Stimulated activated CD4-positive, alpha-beta T cell treated with anti-CD3 and anti-CD28 coated beads, TNF-alpha, amount 100 ng/mL, for 1 hour (primary cell): ENCODE results near the gene POPDC2.

Source experiments
- DNase-seq, 3 donors: peaks; one replicate each; pipeline ENCODE4 v3.0.0-alpha.2; 2020; ENCODE audit warnings: low read depth in 3 of 3, low spot score in 1 of 3

Gene POPDC2

DNA sequence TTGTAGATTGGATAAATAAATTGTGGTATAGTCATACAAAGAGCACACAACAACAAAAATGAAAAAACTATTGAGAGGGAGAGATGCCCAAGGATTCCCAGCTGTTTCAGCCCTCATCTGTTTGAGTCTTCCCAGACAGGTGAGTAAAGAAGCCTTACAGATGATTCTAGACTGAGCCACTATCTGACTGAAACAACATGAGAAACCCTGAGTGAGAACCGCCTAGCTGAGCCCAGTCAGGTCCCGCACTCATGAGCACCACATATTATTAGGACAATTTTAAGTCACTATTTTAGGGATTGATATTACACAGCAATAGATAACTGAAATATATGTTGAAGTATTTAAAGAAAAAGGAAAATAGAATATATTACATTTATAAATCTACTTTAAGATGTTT is 19.0 kb downstream of the POPDC2 start:
- no peak for DNase-seq

DNA sequence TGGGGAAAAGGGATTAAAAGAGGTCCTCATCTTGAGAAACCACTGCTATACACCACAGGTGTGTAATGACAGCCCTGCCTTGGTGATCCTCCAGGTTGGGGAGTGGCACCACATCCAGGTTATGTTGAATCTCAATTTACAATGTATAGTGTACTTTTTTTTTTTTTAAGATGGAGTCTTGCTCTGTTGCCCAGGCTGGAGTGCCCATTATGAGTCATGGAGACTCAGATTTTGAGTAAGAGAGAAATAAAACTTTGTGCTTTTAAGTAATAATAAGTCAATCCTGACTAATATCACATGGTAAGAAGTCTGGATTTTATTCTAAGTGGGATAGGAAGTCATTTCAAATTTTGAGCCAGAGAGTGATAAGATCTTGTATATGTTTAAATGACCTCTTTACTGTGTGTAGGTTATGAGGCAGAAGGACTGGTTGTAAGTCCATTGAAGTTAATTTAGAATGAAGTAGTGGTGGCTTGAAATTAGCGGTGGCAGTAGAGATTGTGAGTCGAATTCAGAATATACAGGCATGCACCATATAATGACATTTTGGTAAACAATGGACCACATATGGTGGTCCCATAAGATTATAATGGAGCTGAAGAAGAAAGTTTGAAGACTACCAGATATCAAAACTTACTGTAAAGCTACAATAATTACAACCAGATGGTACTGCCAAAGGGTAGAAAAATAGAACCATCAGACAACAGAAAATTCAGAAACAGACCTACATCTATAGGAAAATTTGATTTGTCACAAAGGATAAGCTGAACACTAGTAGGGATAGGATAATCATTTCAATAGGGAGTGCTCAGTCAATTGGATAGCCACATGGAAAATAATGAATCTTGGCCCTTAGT is 20.7 kb downstream of the POPDC2 start:
- no peak for DNase-seq

DNA sequence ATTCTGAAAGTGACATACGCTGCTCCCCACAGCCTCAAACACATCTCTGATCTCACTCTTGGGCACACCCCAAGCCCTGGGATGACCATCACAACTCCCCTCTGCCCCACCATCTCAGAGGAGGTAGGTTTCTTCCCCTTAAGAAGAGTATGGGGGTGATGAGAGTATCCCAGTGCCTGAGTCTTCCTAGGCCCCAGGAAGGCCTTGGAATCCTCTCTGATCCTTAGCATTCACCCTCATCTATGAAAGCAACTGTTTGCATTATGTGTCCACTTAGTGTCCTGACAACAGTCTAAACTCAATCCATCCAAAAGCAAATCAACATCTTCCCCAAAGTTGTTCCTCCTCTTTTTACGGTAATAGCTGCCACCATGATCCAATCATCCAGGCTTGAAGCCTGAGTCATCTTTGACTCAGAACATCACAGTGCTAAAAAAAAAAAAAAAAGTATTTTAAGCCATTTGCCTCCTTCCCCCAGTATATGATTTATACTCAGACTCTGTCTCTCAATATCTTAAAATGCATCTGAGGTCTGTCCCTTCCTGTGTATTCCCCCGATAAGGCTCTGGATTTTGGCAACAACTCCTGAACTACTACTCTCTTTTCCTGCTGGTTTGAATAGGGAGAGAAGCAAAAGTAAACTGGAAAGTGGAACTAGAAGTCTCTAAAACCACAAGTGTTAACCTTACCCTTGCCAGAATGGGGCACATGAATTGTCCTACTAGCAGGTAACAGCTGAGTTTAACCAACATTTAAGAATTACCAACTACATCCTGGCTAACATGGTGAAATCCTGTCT is 22.5 kb downstream of the POPDC2 start:
- DNase-seq, result no peak

DNA sequence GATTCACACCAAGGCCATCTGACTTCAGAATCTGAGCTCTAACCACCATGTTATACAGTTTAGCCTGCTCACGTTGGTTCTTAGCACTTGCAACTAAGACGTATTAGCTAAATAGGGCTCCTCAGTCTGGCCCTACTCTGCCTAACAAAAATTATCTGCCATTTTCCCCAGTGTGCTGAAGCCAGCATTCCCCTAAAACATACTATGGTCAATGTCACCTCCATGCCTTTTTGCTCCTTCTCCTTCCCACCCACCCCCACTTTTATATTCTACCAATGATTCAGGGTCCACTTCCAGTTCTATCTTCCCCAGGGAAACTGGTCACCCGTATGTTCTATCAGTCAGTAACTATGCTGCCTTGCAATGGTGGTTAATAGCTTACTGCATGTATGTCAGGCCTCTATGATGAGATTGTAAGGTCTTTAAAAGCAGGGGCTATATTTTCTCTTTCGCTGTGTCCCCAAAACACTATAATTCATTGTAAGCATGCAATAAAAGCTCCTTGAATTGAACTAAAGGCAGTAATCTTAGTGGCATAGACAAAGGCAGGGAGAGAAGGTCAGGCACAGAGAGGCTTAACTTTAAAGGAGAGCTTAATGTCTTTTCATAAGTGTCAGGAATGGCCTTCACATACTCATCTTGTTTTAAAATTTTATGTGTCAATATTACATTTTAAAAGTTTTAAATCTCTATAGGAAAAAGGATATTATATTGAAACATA is 23.3 kb downstream of the POPDC2 start:
- DNase-seq, result no peak

DNA sequence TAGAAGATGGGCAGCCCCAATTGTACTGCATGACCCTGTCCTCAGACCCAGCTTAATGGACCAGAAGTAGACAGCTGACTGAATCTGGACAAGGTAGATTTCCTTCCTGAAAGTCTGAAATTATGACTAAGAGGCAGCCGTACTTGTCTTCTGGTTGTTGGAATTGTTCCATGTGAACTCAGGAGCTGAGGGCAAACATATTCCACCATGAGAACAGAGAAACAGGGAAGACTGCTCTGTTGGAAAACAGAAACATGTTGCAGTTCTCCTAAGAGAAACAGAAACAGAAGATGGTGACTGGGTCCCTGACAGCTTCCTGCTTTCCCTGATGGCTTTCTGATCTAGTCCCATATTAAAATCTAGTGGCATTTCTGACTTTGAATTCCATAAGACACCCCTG is 24.1 kb downstream of the POPDC2 start:
- DNase-seq, result no peak

DNA sequence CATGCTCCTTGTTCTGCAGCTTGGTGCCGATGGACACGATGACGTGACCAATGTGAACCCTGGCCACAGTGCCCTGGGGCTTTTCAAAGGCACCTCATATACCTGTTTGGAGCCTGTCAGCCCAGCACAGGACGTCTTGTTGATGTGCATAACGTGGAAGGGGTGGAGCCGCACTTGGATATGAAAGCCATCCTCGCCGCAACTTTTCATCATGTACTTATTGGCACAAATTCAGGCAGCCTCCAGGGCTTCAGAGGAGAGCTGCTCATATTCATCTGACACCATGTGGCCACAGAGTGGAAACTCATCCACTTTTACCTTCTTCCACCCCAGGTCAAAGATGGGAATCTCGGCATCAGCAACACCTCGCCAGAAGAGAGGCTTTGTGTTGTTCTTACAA is 24.7 kb downstream of the POPDC2 start:
- no peak for DNase-seq

DNA sequence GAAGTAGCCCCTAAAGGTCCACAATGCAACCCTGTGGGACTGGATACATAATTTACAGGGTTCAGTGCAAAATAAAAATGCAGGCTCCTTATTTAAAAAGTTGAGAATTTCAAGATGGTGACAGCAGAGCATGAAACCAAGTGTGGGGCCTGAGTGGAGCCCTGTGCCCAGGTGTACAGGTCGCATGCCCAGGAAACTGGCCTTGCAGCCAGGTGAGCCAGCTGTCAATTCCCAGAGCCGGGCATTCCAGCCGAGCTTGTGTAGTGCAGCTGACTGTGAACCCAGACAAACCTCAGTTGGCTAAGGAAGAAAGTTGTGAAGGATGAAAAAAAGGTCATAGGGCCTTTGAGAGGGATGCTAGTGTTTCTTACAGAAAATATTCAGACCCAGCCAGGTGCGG is 27.6 kb downstream of the POPDC2 start:
- DNase-seq, result no peak

DNA sequence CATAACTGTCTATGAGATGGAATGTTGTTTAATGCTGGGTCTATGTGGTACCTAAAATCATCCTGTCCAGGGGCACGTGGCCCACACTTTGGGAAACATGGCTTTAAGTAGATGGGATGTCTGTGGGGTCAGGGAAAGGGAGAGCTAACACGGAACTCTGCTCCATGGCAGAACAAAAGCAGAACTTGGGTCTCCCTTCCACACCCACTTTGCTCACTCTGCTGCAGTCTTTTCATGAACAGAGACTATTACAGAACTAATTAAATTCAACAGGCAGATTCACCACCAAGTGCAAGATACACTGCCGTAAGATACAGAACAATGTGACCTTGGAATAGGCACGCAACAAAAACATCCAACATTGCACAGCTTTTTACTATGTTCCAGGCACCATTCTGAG is 28.2 kb downstream of the POPDC2 start:
- no peak for DNase-seq

DNA sequence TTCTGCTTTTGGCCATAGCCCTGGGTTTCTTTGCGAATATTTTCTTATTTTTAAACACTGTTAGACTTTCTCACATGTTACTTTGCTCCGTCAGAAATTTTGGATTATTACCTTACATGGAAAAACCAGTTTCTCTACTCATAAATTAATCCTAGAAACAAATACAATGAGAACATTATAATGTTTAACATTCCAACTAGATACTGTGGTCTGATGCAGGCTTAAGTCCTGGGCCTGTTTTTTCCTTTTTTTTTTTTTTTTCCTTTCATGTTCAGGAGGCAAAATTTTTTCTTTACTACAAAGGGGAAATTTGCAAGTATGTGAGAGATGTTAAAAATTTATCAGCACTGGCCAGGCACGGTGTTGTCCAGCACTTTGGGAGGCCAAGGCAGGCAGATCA is 28.9 kb downstream of the POPDC2 start:
- no peak for DNase-seq

DNA sequence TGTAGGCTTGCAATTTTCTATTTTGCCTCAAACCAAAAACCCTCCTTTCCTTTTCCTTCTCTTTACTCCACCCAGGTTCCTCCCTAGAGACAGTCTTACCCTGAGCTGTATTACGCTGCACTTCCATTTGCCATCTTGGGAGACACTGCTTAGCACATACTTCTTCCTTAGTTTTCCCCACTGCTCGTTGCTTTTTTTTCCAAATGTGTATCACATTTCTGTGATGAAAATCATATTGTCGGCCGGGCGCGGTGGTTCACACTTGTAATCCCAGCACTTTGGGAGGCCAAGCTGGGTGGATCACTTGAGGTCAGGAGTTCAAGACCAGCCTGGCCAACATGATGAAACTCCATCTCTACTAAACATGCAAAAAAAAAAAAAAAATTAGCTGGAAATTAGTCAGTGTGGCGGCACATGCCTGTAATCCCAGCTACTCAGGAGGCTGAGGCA is 29.5 kb downstream of the POPDC2 start:
- no peak for DNase-seq

DNA sequence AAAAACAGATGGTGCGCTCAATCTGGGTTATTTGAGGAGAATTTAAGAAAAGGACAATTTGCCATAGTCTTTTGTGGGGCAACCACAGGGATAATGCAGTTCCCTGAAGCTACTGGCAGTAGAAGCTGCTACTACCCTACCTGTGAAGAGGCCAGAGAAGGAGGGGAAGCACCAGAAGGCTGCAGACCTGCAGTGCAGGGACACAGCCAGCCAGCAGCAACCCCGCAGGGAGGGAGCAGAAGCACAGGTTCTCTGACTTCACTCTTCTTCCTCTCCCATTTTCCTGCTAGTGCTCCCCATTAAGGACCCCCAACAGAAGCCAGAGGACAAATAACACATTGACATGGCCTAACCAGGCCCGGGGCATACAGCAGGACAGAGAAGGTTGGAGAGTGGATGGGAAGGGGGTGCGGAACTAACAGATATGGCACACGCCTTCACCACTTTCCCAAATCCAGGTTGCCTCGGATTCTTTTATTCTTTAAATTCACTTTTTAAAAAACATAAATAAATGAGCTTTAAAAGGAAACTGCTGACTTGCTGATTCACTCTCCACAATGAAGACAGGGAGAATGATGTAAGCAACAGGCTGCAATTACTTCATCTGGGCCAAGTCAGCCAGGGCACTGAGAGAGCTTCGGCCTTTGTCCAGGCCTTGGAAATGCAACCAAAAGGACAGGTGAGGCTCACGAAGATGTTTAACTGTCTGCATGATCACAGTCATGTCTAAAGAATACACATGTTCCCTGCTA is 30.1 kb downstream of the POPDC2 start:
- no peak for DNase-seq

DNA sequence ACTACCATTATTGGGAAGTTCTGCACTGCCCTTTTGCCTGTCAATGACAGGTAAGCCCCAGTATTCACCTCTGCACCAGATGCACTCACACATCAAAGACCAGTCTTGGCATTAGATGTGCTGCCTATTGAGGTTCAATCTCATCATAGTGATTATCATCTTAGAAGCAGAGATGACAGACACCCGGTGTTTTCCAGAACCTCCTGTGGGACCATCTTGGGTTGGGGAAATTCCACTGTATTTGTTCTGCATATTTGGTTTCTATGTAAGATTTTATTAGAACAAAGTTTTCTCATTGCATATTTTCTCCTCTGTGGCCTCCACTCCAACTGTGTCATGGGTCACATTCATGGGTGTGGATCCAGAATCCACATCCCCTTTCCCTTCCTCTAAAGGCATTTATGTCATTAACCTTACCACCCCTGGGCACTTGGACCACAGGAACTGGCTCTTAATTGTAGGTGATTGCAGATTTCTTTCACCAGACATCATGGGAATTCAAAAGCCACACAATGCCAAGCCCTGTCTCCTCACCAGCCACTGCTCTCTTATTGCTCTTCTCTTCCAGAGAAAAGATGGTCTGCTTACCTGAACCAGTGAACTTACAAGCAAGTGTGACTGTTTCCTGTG is 31.5 kb downstream of the POPDC2 start:
- DNase-seq, result no peak

DNA sequence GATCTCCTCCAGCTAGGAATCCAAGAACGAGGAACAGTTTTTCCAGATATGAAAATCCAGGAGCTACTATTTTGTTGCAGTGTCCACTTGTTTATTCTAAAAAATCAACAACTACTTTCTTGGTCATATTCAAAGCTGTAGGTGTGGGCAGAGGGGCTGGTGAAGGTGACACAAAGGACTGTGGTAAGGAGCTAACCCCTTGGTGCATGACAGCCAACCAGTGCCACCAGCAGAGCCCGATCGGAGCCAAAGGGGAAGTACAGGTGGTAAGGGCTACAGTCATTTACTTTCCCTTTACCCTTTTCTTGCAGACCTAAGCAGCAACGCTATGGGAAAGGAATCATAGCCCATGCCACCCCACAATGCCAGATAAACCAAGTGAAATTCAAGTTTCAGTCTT is 32.0 kb downstream of the POPDC2 start:
- no peak for DNase-seq

DNA sequence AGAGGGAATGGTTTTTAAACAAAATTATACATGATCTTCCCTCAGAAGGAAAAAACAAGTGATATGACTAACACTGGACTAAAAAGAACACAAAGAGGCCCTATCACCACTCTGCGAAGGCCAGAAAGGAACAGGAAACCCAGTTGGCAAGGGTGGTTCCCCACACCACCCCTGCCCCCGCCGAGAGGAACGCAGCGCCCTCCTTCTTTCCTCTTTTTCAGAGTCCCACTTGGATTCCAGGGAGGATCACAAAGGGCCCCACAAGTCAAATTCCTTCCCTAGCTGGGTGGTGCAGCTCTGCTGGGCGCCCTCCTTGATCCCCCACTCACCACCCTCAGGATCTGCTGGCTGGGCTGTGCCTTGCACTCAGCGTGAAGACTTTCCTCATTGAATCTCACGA is 32.9 kb downstream of the POPDC2 start:
- no peak for DNase-seq

DNA sequence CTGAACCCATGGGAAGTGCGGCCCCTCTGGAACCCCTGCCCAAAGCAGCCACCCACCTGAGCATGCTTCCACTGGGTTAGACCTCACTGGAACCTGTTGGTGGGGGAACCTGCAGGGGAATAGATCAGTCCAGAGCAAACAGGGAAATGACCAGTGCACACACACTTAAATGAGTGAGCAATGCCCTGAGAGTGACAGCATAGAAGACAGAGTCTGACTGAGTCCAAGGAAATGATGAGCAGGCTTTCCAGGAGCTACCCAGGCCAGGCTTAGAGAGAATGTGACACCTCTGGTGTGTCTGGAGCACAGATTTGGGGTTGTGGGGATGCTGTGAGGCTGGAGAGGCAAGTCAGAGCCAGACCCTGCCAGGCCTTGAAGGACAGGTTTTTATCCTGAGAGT is 34.2 kb downstream of the POPDC2 start:
- no peak for DNase-seq

DNA sequence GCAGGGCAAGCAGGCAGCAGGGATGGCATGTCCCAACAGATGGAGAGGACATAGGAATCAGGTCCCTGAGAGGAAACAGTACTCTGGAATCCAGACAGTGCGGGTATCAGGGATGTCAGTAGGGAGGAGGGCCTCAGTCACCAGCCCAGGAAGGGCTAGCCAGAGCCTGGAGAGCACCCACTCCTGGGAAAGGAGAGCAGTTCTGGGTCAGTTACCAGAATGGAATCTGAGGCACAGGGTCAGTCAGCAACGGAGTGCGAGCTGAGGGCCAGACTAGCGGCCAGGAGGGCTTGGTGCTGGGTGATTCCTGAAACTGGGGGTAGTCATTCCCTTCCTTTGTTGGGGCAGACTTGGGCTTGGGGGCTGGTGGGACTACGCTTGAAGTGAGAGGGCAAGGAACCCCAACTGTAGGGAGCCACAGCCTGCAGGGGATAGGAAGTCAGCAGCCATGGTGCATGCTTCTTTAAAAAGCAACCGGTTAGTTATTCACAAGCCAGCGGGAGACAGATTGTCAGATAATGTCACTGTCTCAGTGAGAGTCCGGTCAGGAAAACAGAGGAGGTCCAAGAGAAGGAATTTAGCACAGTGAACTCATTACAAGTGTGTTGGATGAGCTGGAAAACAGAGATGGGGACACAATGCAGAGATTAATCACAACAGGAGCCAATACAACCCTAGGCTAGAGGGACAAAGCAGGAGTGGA is 34.8 kb downstream of the POPDC2 start:
- DNase-seq, result no peak

DNA sequence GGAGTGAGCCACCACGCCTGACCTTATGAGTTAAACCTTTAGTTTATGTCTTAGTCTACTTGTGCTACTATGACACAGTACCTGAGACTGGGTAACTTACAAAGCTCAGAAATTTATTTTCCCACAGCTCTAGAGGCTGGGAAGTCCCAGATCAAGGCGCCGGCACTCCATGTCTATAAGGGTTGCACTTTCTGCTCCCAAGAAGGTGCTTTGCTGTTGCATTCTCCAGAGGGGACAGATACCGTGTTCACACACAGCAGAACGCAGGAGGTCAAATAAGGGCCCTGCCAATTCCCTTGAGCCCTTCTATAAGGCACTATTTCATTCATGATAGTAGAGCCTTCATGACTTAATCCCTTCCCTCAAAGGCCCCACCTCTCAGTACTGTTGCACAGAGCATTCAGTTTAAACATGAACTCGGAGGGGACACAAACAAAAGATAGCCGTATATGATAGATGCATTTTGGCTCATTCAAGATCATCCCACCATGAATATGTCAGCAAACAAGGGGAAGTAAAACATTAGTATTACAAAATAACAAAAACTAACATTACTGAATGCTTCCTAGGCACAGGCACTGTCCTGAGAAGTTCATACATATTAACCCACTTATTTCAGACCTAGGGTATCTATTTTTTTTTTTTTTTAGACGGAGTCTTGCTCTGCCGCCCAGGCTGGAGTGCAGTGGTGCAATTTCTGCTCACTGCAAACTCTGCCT is 36.2 kb downstream of the POPDC2 start:
- DNase-seq, result no peak

DNA sequence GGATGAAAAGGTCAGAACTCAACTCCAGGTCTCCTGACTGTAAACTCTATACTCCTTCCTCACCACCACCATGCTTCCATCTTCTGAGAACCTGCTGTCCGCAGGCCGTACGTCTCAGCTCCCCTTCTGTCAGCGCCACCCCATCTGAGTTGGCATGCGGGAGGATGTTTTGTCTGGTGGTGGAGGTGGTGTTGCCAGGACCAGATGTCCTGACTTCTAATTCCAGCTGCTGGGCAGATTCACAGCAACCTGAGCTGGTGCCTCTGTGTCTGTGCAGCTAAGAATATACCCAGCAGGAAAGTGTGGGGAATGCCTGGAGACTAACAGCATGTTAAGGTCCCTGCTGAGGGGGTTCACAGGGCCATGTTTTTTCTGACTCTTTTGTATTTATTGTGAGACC is 39.5 kb downstream of the POPDC2 start:
- DNase-seq, result no peak

DNA sequence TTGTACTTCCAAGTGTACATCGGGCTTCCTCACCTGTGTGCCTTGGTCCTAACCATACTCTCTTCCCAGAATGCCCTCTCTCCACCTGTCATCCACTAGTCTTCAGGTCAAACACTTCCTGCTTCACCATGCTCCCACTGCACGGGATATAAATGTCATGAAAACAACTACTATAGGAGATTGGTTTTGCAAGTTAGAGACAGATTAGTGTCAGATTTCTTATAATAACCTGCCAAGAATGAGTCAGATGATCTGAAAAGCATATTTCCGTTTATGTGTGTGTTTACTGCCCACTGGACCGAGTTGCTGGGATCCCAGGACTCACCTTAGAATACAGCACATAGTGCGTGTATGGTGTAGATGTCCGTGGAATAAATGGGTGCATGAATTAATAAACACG is 41.3 kb downstream of the POPDC2 start:
- no peak for DNase-seq
